Breast epithelium (tissue), 3 donors: ENCODE data around the gene MAOA.

Source experiments
- POLR2A ChIP-seq: fragments of 450-650 bp; IDR thresholded peaks from one replicate; pipeline ENCODE4 v1.6.1; 2016; ENCODE audit warnings: antibody characterized with exemption, mild to moderate bottlenecking, moderate library complexity
- POLR2AphosphoS5 ChIP-seq, 3 donors: sonication (generic); formaldehyde crosslinking; IDR thresholded peaks; one replicate each; pipeline ENCODE4 v1.6.1; 2017; ENCODE audit warnings: antibody characterized with exemption in 3 of 3
- TF ChIP-seq, protein P1 (sequence below), 3 donors: fragments of 450-650 bp; IDR thresholded peaks; one replicate each; pipeline ENCODE4 v1.5.1; 2016 to 2017; ENCODE audit warnings: antibody characterized with exemption in 3 of 3, mild to moderate bottlenecking in 3 of 3, moderate library complexity in 3 of 3

DNA sequence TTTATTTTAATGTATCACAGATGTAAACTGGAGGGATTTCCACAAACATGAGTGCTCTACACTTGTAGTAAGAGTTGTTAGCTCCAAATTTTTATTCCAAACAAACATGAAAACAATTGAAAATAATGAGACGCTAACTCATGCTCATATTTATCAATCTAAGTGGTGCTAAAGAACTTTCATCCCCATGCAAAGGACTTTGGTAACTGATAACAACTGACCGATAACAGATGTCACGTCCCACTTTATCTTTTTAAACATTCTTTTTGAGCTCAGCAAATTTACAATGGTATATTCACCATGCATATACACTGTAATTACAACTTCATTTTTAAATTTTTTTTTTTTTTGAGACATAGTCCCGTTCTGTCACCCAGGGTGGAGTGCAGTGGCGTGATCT is 15.6 kb upstream of the MAOA start:
- TF ChIP-seq, protein P1, sequence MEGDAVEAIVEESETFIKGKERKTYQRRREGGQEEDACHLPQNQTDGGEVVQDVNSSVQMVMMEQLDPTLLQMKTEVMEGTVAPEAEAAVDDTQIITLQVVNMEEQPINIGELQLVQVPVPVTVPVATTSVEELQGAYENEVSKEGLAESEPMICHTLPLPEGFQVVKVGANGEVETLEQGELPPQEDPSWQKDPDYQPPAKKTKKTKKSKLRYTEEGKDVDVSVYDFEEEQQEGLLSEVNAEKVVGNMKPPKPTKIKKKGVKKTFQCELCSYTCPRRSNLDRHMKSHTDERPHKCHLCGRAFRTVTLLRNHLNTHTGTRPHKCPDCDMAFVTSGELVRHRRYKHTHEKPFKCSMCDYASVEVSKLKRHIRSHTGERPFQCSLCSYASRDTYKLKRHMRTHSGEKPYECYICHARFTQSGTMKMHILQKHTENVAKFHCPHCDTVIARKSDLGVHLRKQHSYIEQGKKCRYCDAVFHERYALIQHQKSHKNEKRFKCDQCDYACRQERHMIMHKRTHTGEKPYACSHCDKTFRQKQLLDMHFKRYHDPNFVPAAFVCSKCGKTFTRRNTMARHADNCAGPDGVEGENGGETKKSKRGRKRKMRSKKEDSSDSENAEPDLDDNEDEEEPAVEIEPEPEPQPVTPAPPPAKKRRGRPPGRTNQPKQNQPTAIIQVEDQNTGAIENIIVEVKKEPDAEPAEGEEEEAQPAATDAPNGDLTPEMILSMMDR (IDR thresholded peaks at IDR 0.05): no peak
- no peak for TF ChIP-seq POLR2A
- TF ChIP-seq POLR2AphosphoS5 (IDR thresholded peaks at IDR 0.05): no peak
